Measurements from ENCODE around the gene FOXB2.

Gene FOXB2

DNA sequence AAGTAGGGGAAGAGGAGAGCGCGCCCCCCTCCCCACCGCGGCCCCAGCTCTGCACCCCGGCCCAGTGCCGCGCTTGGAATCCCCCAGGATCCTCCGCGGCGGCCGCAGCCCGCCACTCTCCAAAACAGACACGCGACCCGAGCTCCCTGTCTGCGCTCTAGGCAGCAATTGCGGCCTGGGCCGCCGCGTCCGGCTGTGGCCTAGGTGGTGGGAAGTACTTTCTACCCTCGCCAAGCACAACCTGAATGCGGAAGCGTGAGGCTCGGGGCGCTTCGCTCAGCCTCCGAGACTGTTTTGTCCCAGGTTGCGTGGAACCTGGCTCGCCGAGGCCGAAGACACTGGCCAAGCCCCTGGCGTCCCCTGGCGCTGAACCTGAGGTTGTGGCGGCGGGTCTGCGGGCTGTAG, 3.3 kb upstream of the FOXB2 start:
- no peak overlapping the region for H3K4ac ChIP-seq (ENCODE audit: low read depth, low read length)
- no peak overlapping the region for H2BK5ac ChIP-seq (ENCODE audit: low read depth, low read length, poor library complexity)
- no peak overlapping the region for H2AFZ ChIP-seq (ENCODE audit: insufficient read depth, low read length, poor library complexity)
- no peak overlapping the region for H3K27ac ChIP-seq (ENCODE audit: low read depth, low read length)
- H3K9ac ChIP-seq (ENCODE audit: low read length): no peak overlapping the region
- H2BK12ac ChIP-seq (ENCODE audit: low read length): no peak overlapping the region
- WGBS (ENCODE audit: extremely low coverage, insufficient coverage, insufficient read length): no CpG with 5 or more reads among the region's 37 CpGs
- peaks cover 80% of the 10 kb centered on the region for H3K27me3 ChIP-seq (ENCODE audit: insufficient read depth, low read length)
- peaks cover 8% of the 10 kb centered on the region for H3K9me3 ChIP-seq (ENCODE audit: insufficient read depth, low read depth, low read length)
- H3K23ac ChIP-seq (ENCODE audit: low read length): no peak overlapping the region
- peaks cover 13 to 25% of the 10 kb centered on the region in 2 experiments for H3K4me1 ChIP-seq (ENCODE audit: control insufficient read depth in 1 of 2, insufficient read depth in 2 of 2, low read length in 2 of 2)
- H3K18ac ChIP-seq (ENCODE audit: low read length): no peak overlapping the region
- no peaks in the 10 kb centered on the region for H3K79me2 ChIP-seq (ENCODE audit: control insufficient read depth, insufficient read depth, low read length, poor library complexity)
- H2BK120ac ChIP-seq (ENCODE audit: insufficient read depth, low read length, poor library complexity): no peak overlapping the region
- no peak overlapping the region for H4K12ac ChIP-seq (ENCODE audit: low read depth, low read length)
- peak overlapping the region; percentile 59 for H3K4me3 ChIP-seq (ENCODE audit: low read depth, low read length)
- H4K91ac ChIP-seq (ENCODE audit: low read depth, low read length): no peak overlapping the region
- H3K79me1 ChIP-seq (ENCODE audit: low read length): no peaks in the 10 kb centered on the region
- H3K36me3 ChIP-seq (ENCODE audit: control insufficient read depth in 1 of 2, insufficient read depth in 2 of 2, low read length in 2 of 2): no peaks in the 10 kb centered on the region
- no peak for DNase-seq
- no peak overlapping the region for H2AK5ac ChIP-seq (ENCODE audit: low read length)
- H4K8ac ChIP-seq (ENCODE audit: low read depth, low read length): no peak overlapping the region
- H3K14ac ChIP-seq (ENCODE audit: low read length): no peak overlapping the region
- peak overlapping the region; percentile 79 for H3K4me2 ChIP-seq (ENCODE audit: low read length)

DNA sequence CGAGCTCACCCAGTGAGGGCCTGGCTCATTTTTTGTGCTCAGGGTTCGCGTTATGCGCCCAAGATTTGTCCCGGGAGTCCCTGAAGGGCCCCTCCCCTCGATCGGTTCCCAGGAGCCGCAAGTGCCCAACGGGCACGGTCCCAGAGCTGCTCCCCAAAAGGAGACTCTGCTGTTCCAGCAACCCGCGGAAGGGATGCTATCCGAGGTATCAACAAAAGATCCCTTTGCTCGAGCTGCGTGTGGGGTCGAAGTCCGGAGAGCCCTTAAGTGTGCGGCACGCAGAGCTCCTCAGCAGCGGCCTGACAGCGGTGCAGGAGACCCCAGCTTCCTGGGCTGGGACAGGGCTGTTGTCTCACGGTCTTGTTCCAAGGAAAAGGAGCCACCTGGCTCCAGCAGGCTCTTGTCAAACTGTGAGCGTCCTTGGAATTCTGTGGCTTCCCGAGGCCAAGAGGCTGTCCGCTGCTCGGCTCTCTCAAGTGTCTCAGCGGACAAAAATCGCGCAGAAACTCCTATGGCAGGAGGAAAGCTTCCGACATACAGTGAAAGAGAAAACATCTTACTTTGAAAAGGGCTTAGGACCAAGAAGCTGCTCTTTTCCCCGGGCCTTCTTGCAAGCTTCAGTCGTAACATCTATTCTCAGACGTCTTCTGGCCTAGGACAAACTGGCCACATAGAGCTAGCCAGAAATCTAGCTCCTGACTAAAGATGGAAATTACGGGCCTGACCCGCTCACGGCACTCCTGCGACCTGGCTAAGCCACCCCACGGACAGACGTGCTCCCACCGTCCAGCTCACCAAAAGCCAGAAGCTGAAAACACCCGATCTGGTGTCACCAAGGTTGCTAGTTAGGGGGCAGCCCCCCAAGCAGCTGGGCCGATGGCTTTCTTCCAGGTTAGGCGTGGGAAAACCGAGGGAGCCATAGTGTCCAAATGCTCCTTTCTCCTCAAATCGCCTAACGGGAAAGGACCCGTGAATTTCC, 2.6 kb upstream of the FOXB2 start:
- no peak overlapping the region for H2BK12ac ChIP-seq (ENCODE audit: low read length)
- no CpG with 5 or more reads among the region's 47 CpGs for WGBS (ENCODE audit: extremely low coverage, insufficient coverage, insufficient read length)

GRCh38 chr9:77017505-77017894, 2.0 kb upstream of the FOXB2 start:
- Histone ChIP-seq H2BK120ac (ENCODE audit: insufficient read depth, low read length, poor library complexity) (no peak overlapping the region), H3K79me1 (ENCODE audit: low read length) (no peaks in the 10 kb centered on the region), H4K12ac (ENCODE audit: low read depth, low read length) (no peak overlapping the region), H2BK12ac (ENCODE audit: low read length) (no peak overlapping the region), H2AFZ (ENCODE audit: insufficient read depth, low read length, poor library complexity) (no peak overlapping the region), H3K27me3 (ENCODE audit: insufficient read depth, low read length) (peaks cover 94% of the 10 kb centered on the region), H3K4me1 (ENCODE audit: control insufficient read depth in 1 of 2, insufficient read depth in 2 of 2, low read length in 2 of 2) (peaks cover 13 to 25% of the 10 kb centered on the region in 2 experiments), H4K91ac (ENCODE audit: low read depth, low read length) (no peak overlapping the region), H3K14ac (ENCODE audit: low read length) (no peak overlapping the region), H2AK5ac (ENCODE audit: low read length) (no peak overlapping the region), H3K9me3 (ENCODE audit: insufficient read depth, low read depth, low read length) (peaks cover 9% of the 10 kb centered on the region), H3K4ac (ENCODE audit: low read depth, low read length) (no peak overlapping the region), H3K27ac (ENCODE audit: low read depth, low read length) (no peak overlapping the region), H3K23ac (ENCODE audit: low read length) (no peak overlapping the region), H3K79me2 (ENCODE audit: control insufficient read depth, insufficient read depth, low read length, poor library complexity) (no peaks in the 10 kb centered on the region), H3K4me2 (ENCODE audit: low read length) (no peak overlapping the region), H3K4me3 (ENCODE audit: low read depth, low read length) (no peak overlapping the region), H3K9ac (ENCODE audit: low read length) (no peak overlapping the region), H3K36me3 (ENCODE audit: control insufficient read depth in 1 of 2, insufficient read depth in 2 of 2, low read length in 2 of 2) (no peaks in the 10 kb centered on the region), H2BK5ac (ENCODE audit: low read depth, low read length, poor library complexity) (no peak overlapping the region), H4K8ac (ENCODE audit: low read depth, low read length) (no peak overlapping the region), H3K18ac (ENCODE audit: low read length) (no peak overlapping the region)
- no peak for DNase-seq
- WGBS (ENCODE audit: extremely low coverage, insufficient coverage, insufficient read length): no CpG with 5 or more reads among the region's 5 CpGs

More for the DNA sequence above, 2.6 kb upstream of the FOXB2 start:
- no peak overlapping the region for H4K8ac ChIP-seq (ENCODE audit: low read depth, low read length)
- DNase-seq: no peak
- H3K4me2 ChIP-seq (ENCODE audit: low read length): peak overlapping the region; percentile 79
- peaks cover 8% of the 10 kb centered on the region for H3K9me3 ChIP-seq (ENCODE audit: insufficient read depth, low read depth, low read length)
- no peaks in the 10 kb centered on the region for H3K36me3 ChIP-seq (ENCODE audit: control insufficient read depth in 1 of 2, insufficient read depth in 2 of 2, low read length in 2 of 2)
- no peak overlapping the region for H3K14ac ChIP-seq (ENCODE audit: low read length)
- no peak overlapping the region for H3K18ac ChIP-seq (ENCODE audit: low read length)
- H3K79me2 ChIP-seq (ENCODE audit: control insufficient read depth, insufficient read depth, low read length, poor library complexity): no peaks in the 10 kb centered on the region
- H3K23ac ChIP-seq (ENCODE audit: low read length): no peak overlapping the region
- peaks cover 87% of the 10 kb centered on the region for H3K27me3 ChIP-seq (ENCODE audit: insufficient read depth, low read length)
- no peak overlapping the region for H2AK5ac ChIP-seq (ENCODE audit: low read length)
- H3K9ac ChIP-seq (ENCODE audit: low read length): no peak overlapping the region
- peak overlapping the region; percentile 59 for H3K4me3 ChIP-seq (ENCODE audit: low read depth, low read length)
- no peak overlapping the region for H2BK5ac ChIP-seq (ENCODE audit: low read depth, low read length, poor library complexity)
- no peak overlapping the region for H2BK120ac ChIP-seq (ENCODE audit: insufficient read depth, low read length, poor library complexity)
- no peaks in the 10 kb centered on the region for H3K79me1 ChIP-seq (ENCODE audit: low read length)
- no peak overlapping the region for H3K27ac ChIP-seq (ENCODE audit: low read depth, low read length)
- H4K12ac ChIP-seq (ENCODE audit: low read depth, low read length): no peak overlapping the region
- H3K4ac ChIP-seq (ENCODE audit: low read depth, low read length): no peak overlapping the region
- H2AFZ ChIP-seq (ENCODE audit: insufficient read depth, low read length, poor library complexity): no peak overlapping the region
- H3K4me1 ChIP-seq (ENCODE audit: control insufficient read depth in 1 of 2, insufficient read depth in 2 of 2, low read length in 2 of 2): peaks cover 13 to 25% of the 10 kb centered on the region in 2 experiments
- H4K91ac ChIP-seq (ENCODE audit: low read depth, low read length): no peak overlapping the region

DNA sequence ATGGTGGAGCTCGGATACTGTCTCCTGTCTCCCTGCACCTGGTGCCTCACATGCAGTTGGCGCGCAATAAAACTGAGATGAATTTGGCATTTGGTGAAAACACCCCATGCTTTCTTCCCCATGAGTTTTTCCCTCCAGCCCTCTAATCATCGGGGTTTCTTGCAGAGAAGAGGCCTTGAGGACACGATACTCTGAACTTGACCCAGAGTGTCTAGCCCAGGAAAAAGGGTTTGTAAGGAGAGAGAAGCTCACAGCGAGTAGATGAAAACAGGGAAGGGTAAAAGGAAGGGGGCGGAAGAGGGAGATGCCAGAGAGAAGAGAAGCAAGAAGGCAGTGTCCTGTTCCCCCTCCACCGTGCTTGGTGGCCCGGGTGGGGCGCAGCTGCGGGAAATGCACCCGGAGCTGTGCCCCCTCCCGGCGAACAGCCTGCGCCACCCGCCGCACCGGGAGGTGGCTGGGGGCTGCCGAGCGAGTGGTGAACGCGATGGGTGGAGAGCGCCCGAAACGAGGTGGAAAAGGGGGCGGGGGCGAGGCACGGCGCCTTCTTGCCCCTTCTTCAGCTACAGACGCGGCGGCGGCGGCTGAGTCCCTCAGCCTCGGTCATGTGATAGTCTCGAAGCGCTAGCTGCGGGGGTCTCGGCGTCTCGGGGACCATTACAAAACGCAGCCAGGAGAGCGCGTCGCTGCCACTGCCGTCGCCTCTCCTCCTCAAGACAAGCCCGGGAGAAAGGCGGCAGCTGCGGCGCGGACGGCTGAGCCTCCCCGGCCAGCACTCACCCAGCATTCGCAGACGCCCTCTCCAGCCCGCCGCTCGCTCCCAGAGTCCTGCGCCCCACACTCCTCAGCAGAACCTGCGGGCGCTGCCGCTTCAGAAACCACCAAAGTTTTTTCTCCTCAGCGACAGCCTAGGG, 1.1 kb upstream of the FOXB2 start:
- Histone ChIP-seq H3K4me3 (ENCODE audit: low read depth, low read length) (no peak overlapping the region), H2AFZ (ENCODE audit: insufficient read depth, low read length, poor library complexity) (peak overlapping the region; percentile 63), H3K79me1 (ENCODE audit: low read length) (no peaks in the 10 kb centered on the region), H4K91ac (ENCODE audit: low read depth, low read length) (no peak overlapping the region), H3K4me2 (ENCODE audit: low read length) (peak overlapping the region; percentile 57), H3K27ac (ENCODE audit: low read depth, low read length) (no peak overlapping the region), H3K4me1 (ENCODE audit: control insufficient read depth in 1 of 2, insufficient read depth in 2 of 2, low read length in 2 of 2) (peaks cover 16 to 25% of the 10 kb centered on the region in 2 experiments), H3K27me3 (ENCODE audit: insufficient read depth, low read length) (peaks cover 99% of the 10 kb centered on the region), H2AK5ac (ENCODE audit: low read length) (no peak overlapping the region), H3K9me3 (ENCODE audit: insufficient read depth, low read depth, low read length) (peaks cover 9% of the 10 kb centered on the region), H4K8ac (ENCODE audit: low read depth, low read length) (no peak overlapping the region), H3K4ac (ENCODE audit: low read depth, low read length) (no peak overlapping the region), H3K14ac (ENCODE audit: low read length) (no peak overlapping the region), H3K79me2 (ENCODE audit: control insufficient read depth, insufficient read depth, low read length, poor library complexity) (no peaks in the 10 kb centered on the region), H4K12ac (ENCODE audit: low read depth, low read length) (no peak overlapping the region), H3K36me3 (ENCODE audit: control insufficient read depth in 1 of 2, insufficient read depth in 2 of 2, low read length in 2 of 2) (no peaks in the 10 kb centered on the region), H2BK12ac (ENCODE audit: low read length) (no peak overlapping the region), H3K23ac (ENCODE audit: low read length) (no peak overlapping the region), H2BK5ac (ENCODE audit: low read depth, low read length, poor library complexity) (no peak overlapping the region), H3K9ac (ENCODE audit: low read length) (no peak overlapping the region), H3K18ac (ENCODE audit: low read length) (no peak overlapping the region), H2BK120ac (ENCODE audit: insufficient read depth, low read length, poor library complexity) (no peak overlapping the region)
- no peak for DNase-seq
- no CpG with 5 or more reads among the region's 64 CpGs for WGBS (ENCODE audit: extremely low coverage, insufficient coverage, insufficient read length)

All from trophoblast cell (in vitro differentiated cells and primary cell).